Measurements from ENCODE around the gene ASCC3.

DNA sequence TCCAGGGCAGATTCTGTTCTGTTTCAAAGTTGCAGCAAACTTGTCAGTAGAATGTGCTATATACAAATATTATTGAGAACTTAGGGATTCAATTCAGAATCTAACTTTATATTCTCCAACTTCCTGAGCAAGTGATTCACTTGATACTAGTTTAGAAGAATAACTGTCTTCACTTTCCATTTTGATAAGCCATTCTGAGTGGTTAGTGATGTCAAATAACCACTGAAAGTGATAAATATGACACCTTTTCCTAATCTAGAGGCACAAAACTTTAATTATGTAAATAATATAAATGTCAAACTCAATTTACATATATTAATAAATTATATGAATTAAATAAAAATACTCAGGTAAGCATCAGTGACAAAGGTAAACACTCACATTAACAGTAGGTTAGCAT is 395.9 kb downstream of the ASCC3 start:
- TF ChIP-seq, protein P1, sequence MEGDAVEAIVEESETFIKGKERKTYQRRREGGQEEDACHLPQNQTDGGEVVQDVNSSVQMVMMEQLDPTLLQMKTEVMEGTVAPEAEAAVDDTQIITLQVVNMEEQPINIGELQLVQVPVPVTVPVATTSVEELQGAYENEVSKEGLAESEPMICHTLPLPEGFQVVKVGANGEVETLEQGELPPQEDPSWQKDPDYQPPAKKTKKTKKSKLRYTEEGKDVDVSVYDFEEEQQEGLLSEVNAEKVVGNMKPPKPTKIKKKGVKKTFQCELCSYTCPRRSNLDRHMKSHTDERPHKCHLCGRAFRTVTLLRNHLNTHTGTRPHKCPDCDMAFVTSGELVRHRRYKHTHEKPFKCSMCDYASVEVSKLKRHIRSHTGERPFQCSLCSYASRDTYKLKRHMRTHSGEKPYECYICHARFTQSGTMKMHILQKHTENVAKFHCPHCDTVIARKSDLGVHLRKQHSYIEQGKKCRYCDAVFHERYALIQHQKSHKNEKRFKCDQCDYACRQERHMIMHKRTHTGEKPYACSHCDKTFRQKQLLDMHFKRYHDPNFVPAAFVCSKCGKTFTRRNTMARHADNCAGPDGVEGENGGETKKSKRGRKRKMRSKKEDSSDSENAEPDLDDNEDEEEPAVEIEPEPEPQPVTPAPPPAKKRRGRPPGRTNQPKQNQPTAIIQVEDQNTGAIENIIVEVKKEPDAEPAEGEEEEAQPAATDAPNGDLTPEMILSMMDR (IDR thresholded peaks at IDR 0.05): no peak
- no peak for TF ChIP-seq EP300 (IDR thresholded peaks at IDR 0.05)

Measured in tibial nerve (tissue), 4 donors.